HG03025 (cell line): ENCODE data around the gene APBB1IP.
"Not testable (repeated sequence)": the region's sequence is repeated elsewhere in the genome, so short reads cannot be mapped to it uniquely, and the experiment has no call there.

ENCODE experiments used
- ATAC-seq: cut with Tn5 transposase; IDR thresholded peaks from one replicate; pipeline ENCODE4 v1.9.1; 2021; ENCODE audit warnings: mild to moderate bottlenecking, moderate library complexity; ENCODE audit not compliant: unreplicated experiment, low FRiP score

The APBB1IP gene

GRCh38 chr10:26475386-26475785 is 37.2 kb downstream of the APBB1IP start:
- ATAC-seq = no peak

- no peak for ATAC-seq
Observed at GRCh38 chr10:26477501-26477900, 39.4 kb downstream of the APBB1IP start.

- ATAC-seq = no peak
Observed at GRCh38 chr10:26478061-26478460, 39.9 kb downstream of the APBB1IP start.

GRCh38 chr10:26479766-26480492 is 41.8 kb downstream of the APBB1IP start:
- ATAC-seq = no peak

- no peak for ATAC-seq
Observed at GRCh38 chr10:26481315-26481692, 43.2 kb downstream of the APBB1IP start.

GRCh38 chr10:26481914-26482550 is 43.9 kb downstream of the APBB1IP start:
- ATAC-seq = no peak

GRCh38 chr10:26483554-26483953 is 45.4 kb downstream of the APBB1IP start:
- no peak for ATAC-seq

- ATAC-seq = no peak
Observed at GRCh38 chr10:26485150-26485941, 47.2 kb downstream of the APBB1IP start.

GRCh38 chr10:26486304-26486703 is 48.2 kb downstream of the APBB1IP start:
- no peak for ATAC-seq

GRCh38 chr10:26486990-26487850 is 49.1 kb downstream of the APBB1IP start:
- ATAC-seq = peak; percentile 52

- no peak for ATAC-seq
Observed at GRCh38 chr10:26488344-26488743, 50.2 kb downstream of the APBB1IP start.

GRCh38 chr10:26489081-26489480 is 50.9 kb downstream of the APBB1IP start:
- no peak for ATAC-seq

GRCh38 chr10:26490367-26490766 is 52.2 kb downstream of the APBB1IP start:
- not testable (repeated sequence) for ATAC-seq

GRCh38 chr10:26491276-26491675 is 53.1 kb downstream of the APBB1IP start:
- ATAC-seq = no peak

- no peak for ATAC-seq
Observed at GRCh38 chr10:26491934-26492333, 53.8 kb downstream of the APBB1IP start.

- ATAC-seq = not testable (repeated sequence)
Observed at GRCh38 chr10:26492725-26493124, 54.6 kb downstream of the APBB1IP start.

GRCh38 chr10:26494018-26494417 is 55.9 kb downstream of the APBB1IP start:
- ATAC-seq = no peak

- no peak for ATAC-seq
Observed at GRCh38 chr10:26499426-26499825, 61.3 kb downstream of the APBB1IP start.

GRCh38 chr10:26502986-26503385 is 64.8 kb downstream of the APBB1IP start:
- no peak for ATAC-seq

GRCh38 chr10:26503911-26504310 is 65.8 kb downstream of the APBB1IP start:
- ATAC-seq = no peak
